Sigmoid colon (tissue), 7 donors: ENCODE results near the gene RAX2. TPM values are rescaled to one million over a fixed set of nuclear protein-coding genes. Genes with fewer than 3 reads are reported as not detected.

Source experiments
- DNase-seq: peaks from one replicate; pipeline ENCODE4 v3.0.0-alpha.2; 2019
- H3K27ac ChIP-seq, 4 donors: fragments of 200-600 bp; sonication (generic); one replicate each; pipeline ENCODE4 v1.5.1; 2016 to 2019; ENCODE audit warnings: mild to moderate bottlenecking in 1 of 4
- H3K27me3 ChIP-seq, 3 donors: fragments of 200-600 bp; sonication (generic); one replicate each; pipeline ENCODE4 v1.5.1; 2019; ENCODE audit warnings: mild to moderate bottlenecking in 1 of 3
- H3K36me3 ChIP-seq, 4 donors: fragments of 200-600 bp; sonication (generic); one replicate each; pipeline ENCODE4 v1.5.1; 2016 to 2019
- H3K4me1 ChIP-seq, 4 donors: fragments of 200-600 bp; sonication (generic); one replicate each; pipeline ENCODE4 v1.5.1; 2017 to 2019
- H3K4me3 ChIP-seq, 4 donors: fragments of 200-600 bp; sonication (generic); one replicate each; pipeline ENCODE4 v1.5.1; 2017 to 2019; ENCODE audit warnings: mild to moderate bottlenecking in 2 of 4, moderate library complexity in 1 of 4
- H3K9me3 ChIP-seq, 4 donors: fragments of 200-600 bp in 3 of 4; sonication (generic) in 3 of 4; one replicate each; pipeline versions ENCODE4 v1.5.1 to v1.6.1; 2013 to 2019
- EP300 ChIP-seq, 4 donors: sonication (generic); formaldehyde crosslinking; IDR thresholded peaks; one replicate each; pipeline ENCODE4 v1.6.1; 2017; ENCODE audit warnings: antibody characterized with exemption in 4 of 4
- POLR2A ChIP-seq, 2 donors: fragments of 450-650 bp; IDR thresholded peaks; one replicate each; pipeline ENCODE4 v1.6.1; 2016; ENCODE audit warnings: antibody characterized with exemption in 2 of 2, mild to moderate bottlenecking in 2 of 2, moderate library complexity in 2 of 2
- POLR2AphosphoS5 ChIP-seq, 4 donors: sonication (generic); formaldehyde crosslinking; IDR thresholded peaks; one replicate each; pipeline ENCODE4 v1.6.1; 2017; ENCODE audit warnings: antibody characterized with exemption in 4 of 4
- WGBS, 2 donors: extraction: QIAGEN DNeasy Blood & Tissue Kit; methylation state at CpG; one replicate each; pipeline ENCODE4 v1.1.7; 2013; 5-methylcytosine and 5-hydroxymethylcytosine counted together
- intact Hi-C: fragments of 100-400 bp; cut with DNase I; formaldehyde crosslinking; loops from one replicate; pipeline ENCODE4 v1.15.1; 2023
- polyA plus RNA-seq, 3 donors: library from polyadenylated mRNA; stranded (reverse); fragments of 200-250 nt; gene quantifications; one replicate each; pipeline ENCODE4 v1.2.3, GENCODE V29; 2013
- total RNA-seq, 4 donors: library from RNA; depleted of rRNA; stranded (reverse); fragments of >200 nt; gene quantifications; one replicate each; pipeline ENCODE4 v1.1.0, GENCODE V29; 2016
- TF ChIP-seq, protein P1 (sequence below), 4 experiments: fragments of 450-650 bp in 3 of 4; fragments of 200-600 bp in 1 of 4; IDR thresholded peaks; one replicate each; pipeline ENCODE4 v1.5.1; 2016 to 2019; ENCODE audit warnings: antibody characterized with exemption in 4 of 4, mild to moderate bottlenecking in 3 of 4, moderate library complexity in 2 of 4
- donor health status: healthy with polysubstance abuse.
- donor health status: Bipolar disorder and iron deficiency.
- donor health status: healthy.

RAX2 gene
- total and polyA plus RNA-seq, 7 donors, result not detected

DNA sequence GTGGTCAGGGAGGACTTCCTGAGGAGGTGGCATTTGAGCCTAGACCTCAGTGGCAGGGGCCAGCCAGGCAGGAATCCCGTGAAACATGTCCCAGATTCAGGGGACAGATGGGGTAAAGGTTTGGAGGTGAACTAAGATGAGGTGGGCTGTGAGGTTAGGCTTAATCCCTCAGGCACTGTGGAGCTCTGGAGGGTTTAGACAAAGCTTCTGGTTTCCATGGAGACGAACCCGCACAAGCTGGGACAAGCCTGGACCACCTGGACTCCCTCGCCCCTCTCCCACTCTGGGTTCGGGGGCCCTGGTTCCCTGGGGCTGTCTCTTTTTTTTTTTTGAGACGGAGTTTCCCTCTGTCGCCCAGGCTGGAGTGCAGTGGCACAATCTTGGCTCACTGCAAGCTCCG lies 48.1 kb downstream of the RAX2 start:
- TF ChIP-seq EP300 (IDR thresholded peaks at IDR 0.05) (no peak), POLR2A (IDR thresholded peaks at IDR 0.05) (no peak), POLR2AphosphoS5 (IDR thresholded peaks at IDR 0.05) (no peak)
- TF ChIP-seq, protein P1, sequence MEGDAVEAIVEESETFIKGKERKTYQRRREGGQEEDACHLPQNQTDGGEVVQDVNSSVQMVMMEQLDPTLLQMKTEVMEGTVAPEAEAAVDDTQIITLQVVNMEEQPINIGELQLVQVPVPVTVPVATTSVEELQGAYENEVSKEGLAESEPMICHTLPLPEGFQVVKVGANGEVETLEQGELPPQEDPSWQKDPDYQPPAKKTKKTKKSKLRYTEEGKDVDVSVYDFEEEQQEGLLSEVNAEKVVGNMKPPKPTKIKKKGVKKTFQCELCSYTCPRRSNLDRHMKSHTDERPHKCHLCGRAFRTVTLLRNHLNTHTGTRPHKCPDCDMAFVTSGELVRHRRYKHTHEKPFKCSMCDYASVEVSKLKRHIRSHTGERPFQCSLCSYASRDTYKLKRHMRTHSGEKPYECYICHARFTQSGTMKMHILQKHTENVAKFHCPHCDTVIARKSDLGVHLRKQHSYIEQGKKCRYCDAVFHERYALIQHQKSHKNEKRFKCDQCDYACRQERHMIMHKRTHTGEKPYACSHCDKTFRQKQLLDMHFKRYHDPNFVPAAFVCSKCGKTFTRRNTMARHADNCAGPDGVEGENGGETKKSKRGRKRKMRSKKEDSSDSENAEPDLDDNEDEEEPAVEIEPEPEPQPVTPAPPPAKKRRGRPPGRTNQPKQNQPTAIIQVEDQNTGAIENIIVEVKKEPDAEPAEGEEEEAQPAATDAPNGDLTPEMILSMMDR (IDR thresholded peaks at IDR 0.05), result no peak
- H3K4me3 ChIP-seq, result no peak overlapping the region
- no peaks in the 10 kb centered on the region for H3K36me3 ChIP-seq
- no peak overlapping the region for H3K27ac ChIP-seq
- no peak for DNase-seq
- H3K9me3 ChIP-seq, result no peaks in the 10 kb centered on the region
- peaks cover 0 to 20% (median 18%) of the 10 kb centered on the region in 4 donors for H3K4me1 ChIP-seq
- intact Hi-C loops, result no loop called here
- peaks cover 36 to 65% (median 45%) of the 10 kb centered on the region in 3 donors for H3K27me3 ChIP-seq
- 57 to 58% methylated on average over 8 of the region's 8 CpGs for WGBS, 2 donors

GRCh38 chr19:3723110-3723488 lies 48.9 kb downstream of the RAX2 start:
- Histone ChIP-seq H3K4me3 (no peak overlapping the region), H3K9me3 (no peaks in the 10 kb centered on the region), H3K4me1 (peaks cover 0 to 23% (median 19%) of the 10 kb centered on the region in 4 donors), H3K27me3 (peaks cover 36 to 68% (median 45%) of the 10 kb centered on the region in 3 donors), H3K36me3 (no peaks in the 10 kb centered on the region), H3K27ac (no peak overlapping the region)
- DNase-seq, result no peak
- 85 to 87% methylated on average over 5 of the region's 5 CpGs for WGBS, 2 donors
- intact Hi-C loops, result no loop called here
- TF ChIP-seq, protein P1 (IDR thresholded peaks at IDR 0.05), result no peak
- TF ChIP-seq POLR2AphosphoS5 (IDR thresholded peaks at IDR 0.05), result no peak
- no peak for TF ChIP-seq POLR2A (IDR thresholded peaks at IDR 0.05)
- no peak for TF ChIP-seq EP300 (IDR thresholded peaks at IDR 0.05)

DNA sequence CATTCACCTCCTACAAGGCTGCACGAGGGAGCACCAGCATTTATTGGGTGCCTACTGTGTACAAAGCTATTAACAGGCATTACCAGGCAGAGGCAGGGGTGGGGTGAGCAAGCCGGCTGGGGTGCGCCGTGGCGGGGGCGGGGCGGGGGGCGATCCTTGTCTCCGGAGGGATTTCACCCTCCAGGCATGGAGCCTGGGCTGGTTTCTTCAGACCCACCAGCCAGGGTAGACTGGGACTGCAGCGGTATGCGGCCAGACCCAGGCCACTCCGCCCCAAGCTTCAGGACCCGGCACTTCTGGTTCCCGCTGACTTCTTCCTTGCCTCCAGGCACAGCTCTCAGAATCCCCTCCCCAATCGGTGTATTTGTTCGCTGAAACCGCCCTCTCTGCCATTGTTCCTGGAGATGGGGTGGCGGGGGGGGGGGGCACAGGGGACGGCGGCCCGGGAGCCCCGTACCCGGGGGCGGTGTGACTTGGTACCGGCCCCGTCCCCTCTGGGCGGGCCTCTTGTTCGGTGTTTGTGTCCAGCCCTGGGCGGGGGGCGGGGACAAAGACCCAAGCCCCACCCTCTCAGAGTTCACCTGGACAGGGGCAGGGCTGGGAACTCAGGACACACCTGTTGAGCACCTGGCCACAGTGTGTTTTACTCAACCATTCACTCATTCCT lies 49.5 kb downstream of the RAX2 start:
- 2 to 9% methylated on average over 30 of the region's 30 CpGs for WGBS, 2 donors
- no peaks in the 10 kb centered on the region for H3K9me3 ChIP-seq
- DNase-seq, result no peak
- H3K36me3 ChIP-seq, result no peaks in the 10 kb centered on the region
- H3K27me3 ChIP-seq, result peaks cover 36 to 68% (median 45%) of the 10 kb centered on the region in 3 donors
- TF ChIP-seq POLR2AphosphoS5 (IDR thresholded peaks at IDR 0.05), result no peak
- no peak for TF ChIP-seq POLR2A (IDR thresholded peaks at IDR 0.05)
- no peak for TF ChIP-seq EP300 (IDR thresholded peaks at IDR 0.05)
- TF ChIP-seq, protein P1 (IDR thresholded peaks at IDR 0.05), result no peak
- H3K4me3 ChIP-seq, result peak overlapping the region in 1 of 4 donors; percentile 5
- intact Hi-C loops, result no loop called here
- peaks cover 0 to 23% (median 19%) of the 10 kb centered on the region in 4 donors for H3K4me1 ChIP-seq
- H3K27ac ChIP-seq, result no peak overlapping the region

GRCh38 chr19:3721887-3722442 lies 50.1 kb downstream of the RAX2 start:
- intact Hi-C loops, result no loop called here
- WGBS, 2 donors, result 1 to 6% methylated on average over 26 of the region's 26 CpGs
- peaks cover 36 to 68% (median 45%) of the 10 kb centered on the region in 3 donors for H3K27me3 ChIP-seq

More at GRCh38 chr19:3721887-3722442, 50.1 kb downstream of the RAX2 start:
- H3K4me1 ChIP-seq, result peaks cover 0 to 23% (median 19%) of the 10 kb centered on the region in 4 donors
- TF ChIP-seq POLR2A (IDR thresholded peaks at IDR 0.05) (no peak), EP300 (IDR thresholded peaks at IDR 0.05) (no peak), POLR2AphosphoS5 (IDR thresholded peaks at IDR 0.05) (no peak)
- TF ChIP-seq, protein P1 (IDR thresholded peaks at IDR 0.05), result no peak
- H3K9me3 ChIP-seq, result no peaks in the 10 kb centered on the region
- H3K36me3 ChIP-seq, result no peaks in the 10 kb centered on the region
- H3K4me3 ChIP-seq, result peak overlapping the region in 3 of 4 donors; percentile 3 to 18 (median 5)
- no peak for DNase-seq
- H3K27ac ChIP-seq, result no peak overlapping the region
